Neuronal stem cell (in vitro differentiated cells): ENCODE results near the gene KCNK1.

ENCODE experiments used
- DNase-seq: peaks from one replicate; pipeline ENCODE4 v3.0.0-alpha.2; 2013; ENCODE audit warnings: low spot score
- H2AFZ ChIP-seq: one replicate; pipeline ENCODE4 v1.6.1; 2013; ENCODE audit warnings: mild to moderate bottlenecking, low read length, inconsistent platforms
- H2AK5ac ChIP-seq: 2 replicates; pipeline ENCODE4 v1.6.1; 2013; ENCODE audit warnings: low read depth, mild to moderate bottlenecking, inconsistent platforms, low read length, moderate library complexity, mixed read lengths
- H2BK120ac ChIP-seq: 2 replicates; pipeline ENCODE4 v1.6.1; 2013; ENCODE audit warnings: low read depth, mild to moderate bottlenecking, inconsistent platforms, low read length, moderate library complexity, mixed read lengths
- H2BK12ac ChIP-seq: one replicate; pipeline ENCODE4 v1.6.1; 2013; ENCODE audit warnings: low read length, inconsistent platforms
- H2BK15ac ChIP-seq: 2 replicates; pipeline ENCODE4 v1.6.1; 2013; ENCODE audit warnings: mild to moderate bottlenecking, low read length, inconsistent platforms, mixed read lengths
- H2BK5ac ChIP-seq: one replicate; pipeline ENCODE4 v1.6.1; 2013; ENCODE audit warnings: inconsistent platforms, mild to moderate bottlenecking, low read length, moderate library complexity
- H3K14ac ChIP-seq: one replicate; pipeline ENCODE4 v1.6.1; 2013; ENCODE audit warnings: low read length, inconsistent platforms
- H3K18ac ChIP-seq: 2 replicates; pipeline ENCODE4 v1.6.1; 2013; ENCODE audit warnings: low read length, inconsistent platforms
- H3K23ac ChIP-seq: 2 replicates; pipeline ENCODE4 v1.6.1; 2013; ENCODE audit warnings: low read depth, mild to moderate bottlenecking, mixed read lengths, low read length, inconsistent platforms; ENCODE audit not compliant: poor library complexity
- H3K27ac ChIP-seq: replicated peaks from 3 replicates; pipeline ENCODE4 v1.5.1; 2013; ENCODE audit warnings: low read length, inconsistent platforms
- H3K27me3 ChIP-seq, 3 experiments: 2 replicates each; pipeline ENCODE4 v1.6.1; 2013; ENCODE audit warnings: low read length in 3 of 3, mild to moderate bottlenecking in 2 of 3, inconsistent platforms in 1 of 3, low read depth in 1 of 3, mixed read lengths in 1 of 3, moderate library complexity in 1 of 3; ENCODE audit not compliant: control insufficient read depth in 3 of 3, insufficient read depth in 3 of 3
- H3K36me3 ChIP-seq, 2 donors: replicated peaks in 1 of 2; 2 replicates each; pipeline ENCODE4 v1.6.1; 2013; ENCODE audit warnings: low read length in 2 of 2; ENCODE audit not compliant: control insufficient read depth in 2 of 2, insufficient read depth in 2 of 2
- H3K4ac ChIP-seq: 2 replicates; pipeline ENCODE4 v1.6.1; 2013; ENCODE audit warnings: inconsistent platforms, mild to moderate bottlenecking, low read length, moderate library complexity
- H3K4me1 ChIP-seq, 2 donors: 1 replicate in 1 of 2; 2 replicates in 1 of 2; pipeline ENCODE4 v1.6.1; 2013; ENCODE audit warnings: low read length in 2 of 2, low read depth in 1 of 2; ENCODE audit not compliant: control insufficient read depth in 2 of 2, insufficient read depth in 1 of 2
- H3K4me2 ChIP-seq: one replicate; pipeline ENCODE4 v1.6.1; 2013; ENCODE audit warnings: mild to moderate bottlenecking, low read length, inconsistent platforms; ENCODE audit not compliant: insufficient read depth, poor library complexity, severe bottlenecking
- H3K4me3 ChIP-seq, 2 donors: 2 replicates each; pipeline ENCODE4 v1.5.1; 2013; ENCODE audit warnings: low read length in 2 of 2, mild to moderate bottlenecking in 2 of 2, inconsistent platforms in 1 of 2, moderate library complexity in 1 of 2
- H3K79me1 ChIP-seq: one replicate; pipeline ENCODE4 v1.6.1; 2013; ENCODE audit warnings: low read depth, mild to moderate bottlenecking, inconsistent platforms, low read length, moderate library complexity
- H3K9ac ChIP-seq: one replicate; pipeline ENCODE4 v1.6.1; 2013; ENCODE audit warnings: mild to moderate bottlenecking, low read depth, low read length, inconsistent platforms; ENCODE audit not compliant: poor library complexity
- H3K9me3 ChIP-seq, 2 donors: replicated peaks in 1 of 2; 2 replicates each; pipeline versions ENCODE3 to v1.6.1; 2013; ENCODE audit warnings: low read length in 2 of 2, mild to moderate bottlenecking in 2 of 2, inconsistent platforms in 1 of 2, low read depth in 1 of 2, mixed read lengths in 1 of 2, moderate library complexity in 1 of 2; ENCODE audit not compliant: control insufficient read depth in 2 of 2, insufficient read depth in 1 of 2
- H4K8ac ChIP-seq: one replicate; pipeline ENCODE4 v1.6.1; 2013; ENCODE audit warnings: low read depth, mild to moderate bottlenecking, inconsistent platforms, low read length, moderate library complexity
- H4K91ac ChIP-seq: one replicate; pipeline ENCODE4 v1.6.1; 2013; ENCODE audit warnings: low read length, low read depth, mild to moderate bottlenecking, inconsistent platforms; ENCODE audit not compliant: poor library complexity
- WGBS, 2 donors: extraction: QIAGEN DNeasy Blood & Tissue Kit; methylation state at CpG; one replicate each; pipeline ENCODE4 v1.1.7; 2013; ENCODE audit warnings: missing lambda C conversion rate in 2 of 2, mixed read lengths in 1 of 2; ENCODE audit not compliant: insufficient read length in 2 of 2, insufficient replicate concordance in 1 of 2; ENCODE audit errors: extremely low coverage in 2 of 2; 5-methylcytosine and 5-hydroxymethylcytosine counted together

Gene KCNK1

GRCh38 chr1:233664253-233664652, 50.3 kb downstream of the KCNK1 start:
- Histone ChIP-seq H3K23ac (no peak overlapping the region), H2BK5ac (no peak overlapping the region), H3K27ac (no peak overlapping the region), H3K14ac (no peak overlapping the region), H2BK120ac (no peak overlapping the region), H3K4me3 (no peak overlapping the region), H3K4me1 (peaks cover 0 to 2% of the 10 kb centered on the region in 2 donors), H3K79me1 (no peaks in the 10 kb centered on the region), H2BK15ac (no peak overlapping the region), H3K4ac (no peak overlapping the region), H3K27me3 (peaks cover 0 to 2% (median 0%) of the 10 kb centered on the region in 3 experiments), H3K9me3 (no peaks in the 10 kb centered on the region), H3K4me2 (no peak overlapping the region), H2BK12ac (no peak overlapping the region), H2AK5ac (no peak overlapping the region), H3K36me3 (no peaks in the 10 kb centered on the region), H4K8ac (no peak overlapping the region), H2AFZ (no peak overlapping the region), H3K9ac (no peak overlapping the region), H4K91ac (no peak overlapping the region), H3K18ac (no peak overlapping the region)
- WGBS, 2 donors = no CpG with 5 or more reads among the region's 5 CpGs
- no peak for DNase-seq

- H4K8ac ChIP-seq = no peak overlapping the region
- no peak overlapping the region for H3K23ac ChIP-seq
- no peak for DNase-seq
- H3K9me3 ChIP-seq = no peaks in the 10 kb centered on the region
- H2BK120ac ChIP-seq = no peak overlapping the region
- no peak overlapping the region for H2BK12ac ChIP-seq
- no peaks in the 10 kb centered on the region for H3K79me1 ChIP-seq
- no peak overlapping the region for H3K4ac ChIP-seq
- WGBS, 2 donors = no CpG with 5 or more reads among the region's 5 CpGs
- H3K36me3 ChIP-seq = no peaks in the 10 kb centered on the region
- no peak overlapping the region for H2BK15ac ChIP-seq
- H3K14ac ChIP-seq = no peak overlapping the region
- no peak overlapping the region for H2AK5ac ChIP-seq
- no peak overlapping the region for H3K18ac ChIP-seq
- no peak overlapping the region for H3K4me3 ChIP-seq
- no peak overlapping the region for H2BK5ac ChIP-seq
- no peak overlapping the region for H3K4me2 ChIP-seq
- peaks cover 0 to 2% of the 10 kb centered on the region in 2 donors for H3K4me1 ChIP-seq
- no peak overlapping the region for H3K9ac ChIP-seq
- H2AFZ ChIP-seq = no peak overlapping the region
- no peak overlapping the region for H3K27ac ChIP-seq
- no peak overlapping the region for H4K91ac ChIP-seq
- peaks cover 0 to 2% (median 0%) of the 10 kb centered on the region in 3 experiments for H3K27me3 ChIP-seq
Measured at GRCh38 chr1:233664804-233665574, 51.1 kb downstream of the KCNK1 start.

GRCh38 chr1:233665575-233666270, 51.8 kb downstream of the KCNK1 start:
- Histone ChIP-seq H3K23ac (no peak overlapping the region), H4K8ac (no peak overlapping the region), H2BK12ac (no peak overlapping the region), H4K91ac (no peak overlapping the region), H2BK15ac (no peak overlapping the region), H3K27ac (no peak overlapping the region), H2BK5ac (no peak overlapping the region), H2AFZ (no peak overlapping the region), H3K79me1 (no peaks in the 10 kb centered on the region), H3K4ac (no peak overlapping the region), H2BK120ac (no peak overlapping the region), H3K4me2 (no peak overlapping the region), H3K9me3 (no peaks in the 10 kb centered on the region), H2AK5ac (no peak overlapping the region), H3K9ac (no peak overlapping the region), H3K18ac (no peak overlapping the region), H3K4me1 (peaks cover 0 to 2% of the 10 kb centered on the region in 2 donors), H3K27me3 (peaks cover 0 to 2% (median 0%) of the 10 kb centered on the region in 3 experiments), H3K14ac (no peak overlapping the region), H3K36me3 (no peaks in the 10 kb centered on the region), H3K4me3 (no peak overlapping the region)
- no peak for DNase-seq
- WGBS, 2 donors = no CpG with 5 or more reads among the region's 7 CpGs

GRCh38 chr1:233667741-233668140, 53.8 kb downstream of the KCNK1 start:
- Histone ChIP-seq H2BK120ac (no peak overlapping the region), H3K4ac (no peak overlapping the region), H3K27ac (no peak overlapping the region), H2BK15ac (no peak overlapping the region), H3K27me3 (peaks cover 0 to 2% (median 0%) of the 10 kb centered on the region in 3 experiments), H3K14ac (no peak overlapping the region), H3K4me1 (peaks cover 0 to 2% of the 10 kb centered on the region in 2 donors), H3K18ac (no peak overlapping the region), H2BK5ac (no peak overlapping the region), H3K36me3 (no peaks in the 10 kb centered on the region), H2AFZ (no peak overlapping the region), H3K9ac (no peak overlapping the region), H4K91ac (no peak overlapping the region), H3K9me3 (no peaks in the 10 kb centered on the region), H4K8ac (no peak overlapping the region), H3K4me3 (no peak overlapping the region), H2AK5ac (no peak overlapping the region), H3K79me1 (no peaks in the 10 kb centered on the region), H3K4me2 (no peak overlapping the region), H2BK12ac (no peak overlapping the region), H3K23ac (no peak overlapping the region)
- WGBS, 2 donors = no CpG with 5 or more reads among the region's 3 CpGs
- DNase-seq = no peak
